B cell (primary cell): ENCODE measurements around the gene GOLGA6L10. TPM values are rescaled to one million over a fixed set of nuclear protein-coding genes. Genes with fewer than 3 reads are reported as not detected.
"Not testable (repeated sequence)": the region's sequence is repeated elsewhere in the genome, so short reads cannot be mapped to it uniquely, and the experiment has no call there.

Experiments used
- ATAC-seq: fragments of 200-7000 bp; cut with Tn5 transposase; one replicate; pipeline ENCODE4 v1.10.0; 2021; ENCODE audit warnings: low read depth, mild to moderate bottlenecking, moderate number of reproducible peaks, moderate library complexity
- CTCF ChIA-PET: fragments of 350-600 bp; sonication (Branson Sonifier 250); formaldehyde crosslinking; loops from one replicate; lab custom pipeline; 2021; ENCODE audit warnings: antibody characterized with exemption, inconsistent platforms; lab: Charles Lee
- POLR2A ChIA-PET: fragments of 350-600 bp; sonication (Branson Sonifier 250); formaldehyde crosslinking; loops from one replicate; lab custom pipeline; 2021; ENCODE audit warnings: antibody characterized with exemption; lab: Charles Lee
- DNase-seq: peaks from one replicate; pipeline ENCODE4 v3.0.0; 2013
- H2AFZ ChIP-seq: 2 replicates; pipeline ENCODE4 v1.6.1; 2012; ENCODE audit warnings: mild to moderate bottlenecking, low read depth, low read length; ENCODE audit not compliant: insufficient read depth, poor library complexity, severe bottlenecking
- H3K27ac ChIP-seq, 2 donors: 1 replicate in 1 of 2; 2 replicates in 1 of 2; pipeline ENCODE4 v1.5.1; 2012 to 2013; ENCODE audit warnings: low read length in 2 of 2, mild to moderate bottlenecking in 2 of 2, moderate library complexity in 1 of 2
- H3K27me3 ChIP-seq, 4 experiments: fragments of 200-600 bp in 1 of 4; sonication (generic) in 1 of 4; replicated peaks in 1 of 4; 1 replicate in 2 of 4; 2 replicates in 2 of 4; pipeline versions ENCODE4 v1.6.1 to v1.7.0; 2013 to 2016; ENCODE audit warnings: low read length in 3 of 4, mild to moderate bottlenecking in 2 of 4, mixed read lengths in 1 of 4, moderate library complexity in 1 of 4; ENCODE audit not compliant: insufficient read depth in 4 of 4, control insufficient read depth in 3 of 4; ENCODE audit errors: control extremely low read depth in 1 of 4
- H3K36me3 ChIP-seq, 2 experiments: replicated peaks in 1 of 2; 1 replicate in 1 of 2; 2 replicates in 1 of 2; pipeline versions ENCODE4 v1.6.1 to v1.7.1; 2013; ENCODE audit warnings: low read length in 1 of 2; ENCODE audit not compliant: insufficient read depth in 2 of 2, control insufficient read depth in 1 of 2; ENCODE audit errors: control extremely low read depth in 1 of 2, extremely low read depth in 1 of 2
- H3K4me1 ChIP-seq, 2 donors: fragments of 200-600 bp in 1 of 2; sonication (generic) in 1 of 2; 1 replicate in 1 of 2; 2 replicates in 1 of 2; pipeline versions ENCODE4 v1.5.1 to v1.6.1; 2013 to 2017; ENCODE audit warnings: low read length in 2 of 2; ENCODE audit not compliant: control insufficient read depth in 2 of 2, insufficient read depth in 2 of 2
- H3K4me2 ChIP-seq: replicated peaks from 2 replicates; pipeline ENCODE3; 2012; ENCODE audit warnings: mild to moderate bottlenecking, low read depth, low read length; ENCODE audit not compliant: poor library complexity, severe bottlenecking
- H3K4me3 ChIP-seq, 5 experiments: fragments of 200-600 bp in 1 of 5; sonication (generic) in 1 of 5; 1 replicate in 3 of 5; 2 replicates in 2 of 5; pipeline versions ENCODE4 v1.5.1 to v1.7.0; 2011 to 2016; ENCODE audit warnings: low read length in 4 of 5, mild to moderate bottlenecking in 4 of 5, low read depth in 2 of 5, control low read depth in 1 of 5, moderate library complexity in 1 of 5; ENCODE audit not compliant: insufficient read depth in 1 of 5; ENCODE audit errors: control extremely low read depth in 1 of 5, extremely low read depth in 1 of 5
- H3K79me2 ChIP-seq: fragments of 200-600 bp; sonication (generic); one replicate; pipeline ENCODE4 v1.6.0; 2016; ENCODE audit warnings: low read length; ENCODE audit not compliant: control insufficient read depth, insufficient read depth
- H3K9ac ChIP-seq: fragments of 200-600 bp; sonication (generic); 2 replicates; pipeline ENCODE4 v1.6.1; 2017; ENCODE audit warnings: mild to moderate bottlenecking, low read length, moderate library complexity
- H3K9me3 ChIP-seq, 3 donors: one replicate each; pipeline versions ENCODE4 v1.6.1 to v1.7.1; 2013; ENCODE audit warnings: low read length in 2 of 3; ENCODE audit not compliant: control insufficient read depth in 2 of 3, insufficient read depth in 1 of 3; ENCODE audit errors: control extremely low read depth in 1 of 3
- H4K20me1 ChIP-seq: 2 replicates; pipeline ENCODE4 v1.6.0; 2012; ENCODE audit warnings: mild to moderate bottlenecking, low read length; ENCODE audit not compliant: insufficient read depth, control insufficient read depth, poor library complexity, severe bottlenecking
- H3K27ac Mint-ChIP-seq: one replicate; pipeline ENCODE4 v1.8.0; 2021; ENCODE audit warnings: mixed read lengths
- H3K27me3 Mint-ChIP-seq: one replicate; pipeline ENCODE4 v1.8.0; 2021; ENCODE audit warnings: mixed read lengths
- H3K4me1 Mint-ChIP-seq: one replicate; pipeline ENCODE4 v1.8.0; 2021; ENCODE audit warnings: mixed read lengths
- H3K4me3 Mint-ChIP-seq: one replicate; pipeline ENCODE4 v1.8.0; 2021; ENCODE audit warnings: mixed read lengths
- H3K9me3 Mint-ChIP-seq: one replicate; pipeline ENCODE4 v1.8.0; 2022; ENCODE audit warnings: mixed read lengths; ENCODE audit not compliant: insufficient read depth
- WGBS: methylation state at CpG from one replicate; pipeline ENCODE4 v1.1.5; 2013; ENCODE audit warnings: missing lambda C conversion rate; ENCODE audit not compliant: insufficient coverage; 5-methylcytosine and 5-hydroxymethylcytosine counted together
- intact Hi-C: fragments of 100-400 bp; cut with micrococcal nuclease; formaldehyde crosslinking; loops from one replicate; pipeline ENCODE4 v1.10.0; 2022
- polyA plus RNA-seq: library from polyadenylated mRNA; depleted of rRNA; stranded (reverse); fragments of >200 nt; gene quantifications from 2 replicates; pipeline ENCODE4 v1.2.3, GENCODE V29; 2012
- total RNA-seq, 2 donors: library from RNA; stranded (reverse); fragments of 120-200 nt in 1 of 2; gene quantifications; 1 replicate in 1 of 2; 2 replicates in 1 of 2; pipeline versions ENCODE4 v1.2.3 to v1.2.4, GENCODE V29; 2013 to 2022

Gene GOLGA6L10
- total and polyA plus RNA-seq, 2 donors (not counting 1 experiment from before 2014, with no cell fraction given), result 0.73 to 1.1 TPM

GRCh38 chr15:82360618-82361017, 11.3 kb upstream of the GOLGA6L10 start:
- H3K27me3 Mint-ChIP-seq, H3K4me3 Mint-ChIP-seq, H3K4me2 ChIP-seq, H3K4me3 ChIP-seq, H3K27me3 ChIP-seq, intact Hi-C loops, CTCF ChIA-PET, H3K4me1 Mint-ChIP-seq, H3K36me3 ChIP-seq, H3K9ac ChIP-seq, H4K20me1 ChIP-seq, H3K9me3 Mint-ChIP-seq, H3K27ac ChIP-seq, H3K79me2 ChIP-seq, H2AFZ ChIP-seq, POLR2A ChIA-PET, H3K27ac Mint-ChIP-seq, H3K9me3 ChIP-seq, ATAC-seq, DNase-seq, H3K4me1 ChIP-seq: not testable (repeated sequence)
- no CpG with 5 or more reads among the region's 7 CpGs for WGBS

GRCh38 chr15:82355055-82355454, 5.8 kb upstream of the GOLGA6L10 start:
- H3K4me1 Mint-ChIP-seq, H4K20me1 ChIP-seq, DNase-seq, H3K27ac ChIP-seq, H3K9me3 ChIP-seq, H3K4me1 ChIP-seq, intact Hi-C loops, H3K4me3 Mint-ChIP-seq, H2AFZ ChIP-seq, H3K4me2 ChIP-seq, H3K27ac Mint-ChIP-seq, H3K79me2 ChIP-seq, POLR2A ChIA-PET, H3K27me3 ChIP-seq, H3K36me3 ChIP-seq, ATAC-seq, CTCF ChIA-PET, H3K9me3 Mint-ChIP-seq, H3K9ac ChIP-seq, H3K27me3 Mint-ChIP-seq, H3K4me3 ChIP-seq: not testable (repeated sequence)
- no CpG with 5 or more reads among the region's 48 CpGs for WGBS

- H3K4me3 Mint-ChIP-seq, H3K4me1 ChIP-seq, H3K27ac Mint-ChIP-seq, CTCF ChIA-PET, H3K9ac ChIP-seq, POLR2A ChIA-PET, H3K4me1 Mint-ChIP-seq, H3K9me3 ChIP-seq, H2AFZ ChIP-seq, ATAC-seq, H3K27me3 ChIP-seq, DNase-seq, H3K36me3 ChIP-seq, H3K27ac ChIP-seq, H3K9me3 Mint-ChIP-seq, H3K27me3 Mint-ChIP-seq, intact Hi-C loops, H3K4me2 ChIP-seq, H4K20me1 ChIP-seq, H3K79me2 ChIP-seq: not testable (repeated sequence)
- WGBS, result no CpG with 5 or more reads among the region's 12 CpGs
- peak overlapping the region in 1 of 5 experiments; percentile 37 for H3K4me3 ChIP-seq
These were observed 5.3 kb upstream of the GOLGA6L10 start for GRCh38 chr15:82354546-82354945.

- not testable (repeated sequence) for H3K4me1 Mint-ChIP-seq, H3K4me3 ChIP-seq
These were observed 1.6 kb downstream of the GOLGA6L10 start for GRCh38 chr15:82347645-82348044.

More at GRCh38 chr15:82347645-82348044, 1.6 kb downstream of the GOLGA6L10 start:
- H3K79me2 ChIP-seq, H3K27ac ChIP-seq, H4K20me1 ChIP-seq, H3K9me3 Mint-ChIP-seq, H3K4me2 ChIP-seq, intact Hi-C loops, POLR2A ChIA-PET, ATAC-seq, H3K27me3 Mint-ChIP-seq, H3K27me3 ChIP-seq, H3K4me1 ChIP-seq, H3K4me3 Mint-ChIP-seq, H3K36me3 ChIP-seq, H3K9ac ChIP-seq, CTCF ChIA-PET, H3K9me3 ChIP-seq, H3K27ac Mint-ChIP-seq, DNase-seq, H2AFZ ChIP-seq: not testable (repeated sequence)
- WGBS, result no CpG with 5 or more reads among the region's 5 CpGs
